Mucosa of descending colon (tissue), 3 donors: ENCODE measurements around the gene SCARB1. TPM values are rescaled to one million over a fixed set of nuclear protein-coding genes. Genes with fewer than 3 reads are reported as not detected.

Source experiments
- ATAC-seq: fragments of 200-7000 bp; cut with Tn5 transposase; one replicate; pipeline ENCODE4 v1.9.1; 2020; ENCODE audit warnings: mild to moderate bottlenecking, moderate library complexity
- DNase-seq, 3 donors: peaks; one replicate each; pipeline ENCODE4 v3.0.0-alpha.2; 2020
- H3K36me3 ChIP-seq: fragments of 200-600 bp; one replicate; pipeline ENCODE4 v1.8.0; 2021; ENCODE audit warnings: low read depth, mild to moderate bottlenecking
- H3K4me1 ChIP-seq: fragments of 200-600 bp; one replicate; pipeline ENCODE4 v1.8.0; 2021; ENCODE audit warnings: low read depth, mild to moderate bottlenecking
- H3K4me3 ChIP-seq: fragments of 200-600 bp; one replicate; pipeline ENCODE4 v1.8.0; 2021; ENCODE audit warnings: mild to moderate bottlenecking
- H3K9me3 ChIP-seq: fragments of 200-600 bp; one replicate; pipeline ENCODE4 v1.8.0; 2021; ENCODE audit warnings: mild to moderate bottlenecking
- intact Hi-C, 2 donors: fragments of 100-400 bp; cut with DNase I in 1 of 2; cut with micrococcal nuclease in 1 of 2; formaldehyde crosslinking; loops; one replicate each; pipeline versions ENCODE4 v1.11.0 to v1.11.1; 2022; cut with DNase I, micrococcal nuclease
- total RNA-seq, 3 donors: library from RNA; stranded (reverse); fragmentation: NEBNext Ultra II Directional in 2 of 3; extraction: Animal tissue kit (Norgen Biotek cat#: 25700) in 2 of 3; gene quantifications; one replicate each; pipeline versions ENCODE4 v1.2.1 to v1.2.4, GENCODE V29; 2021 to 2023
- TF ChIP-seq, protein P1 (sequence below): fragments of 200-600 bp; IDR thresholded peaks from one replicate; pipeline ENCODE4 v1.8.0; 2022; ENCODE audit warnings: antibody characterized with exemption, mild to moderate bottlenecking
- donor health status: DM: no; HTN: no; CAD: no; lungs with moderate emphysema.
- donor health status: DM: no; HTN: no; CAD: no.
- donor health status: DM: no; HTN: yes; CAD: no.

SCARB1 gene
- total RNA-seq, 3 donors from 2014 or later, result 23.0 to 55.1 (median 31.2) TPM

- no peaks in the 10 kb centered on the region for H3K36me3 ChIP-seq
- intact Hi-C loops, result no loop called here
- DNase-seq (no peak), ATAC-seq (no peak)
- TF ChIP-seq, protein P1, sequence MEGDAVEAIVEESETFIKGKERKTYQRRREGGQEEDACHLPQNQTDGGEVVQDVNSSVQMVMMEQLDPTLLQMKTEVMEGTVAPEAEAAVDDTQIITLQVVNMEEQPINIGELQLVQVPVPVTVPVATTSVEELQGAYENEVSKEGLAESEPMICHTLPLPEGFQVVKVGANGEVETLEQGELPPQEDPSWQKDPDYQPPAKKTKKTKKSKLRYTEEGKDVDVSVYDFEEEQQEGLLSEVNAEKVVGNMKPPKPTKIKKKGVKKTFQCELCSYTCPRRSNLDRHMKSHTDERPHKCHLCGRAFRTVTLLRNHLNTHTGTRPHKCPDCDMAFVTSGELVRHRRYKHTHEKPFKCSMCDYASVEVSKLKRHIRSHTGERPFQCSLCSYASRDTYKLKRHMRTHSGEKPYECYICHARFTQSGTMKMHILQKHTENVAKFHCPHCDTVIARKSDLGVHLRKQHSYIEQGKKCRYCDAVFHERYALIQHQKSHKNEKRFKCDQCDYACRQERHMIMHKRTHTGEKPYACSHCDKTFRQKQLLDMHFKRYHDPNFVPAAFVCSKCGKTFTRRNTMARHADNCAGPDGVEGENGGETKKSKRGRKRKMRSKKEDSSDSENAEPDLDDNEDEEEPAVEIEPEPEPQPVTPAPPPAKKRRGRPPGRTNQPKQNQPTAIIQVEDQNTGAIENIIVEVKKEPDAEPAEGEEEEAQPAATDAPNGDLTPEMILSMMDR, result no peak
- H3K4me1 ChIP-seq, result peaks cover 20% of the 10 kb centered on the region
- H3K9me3 ChIP-seq, result no peaks in the 10 kb centered on the region
- H3K4me3 ChIP-seq, result no peak overlapping the region
Observed at GRCh38 chr12:124832856-124833255, 30.8 kb downstream of the SCARB1 start.

DNA sequence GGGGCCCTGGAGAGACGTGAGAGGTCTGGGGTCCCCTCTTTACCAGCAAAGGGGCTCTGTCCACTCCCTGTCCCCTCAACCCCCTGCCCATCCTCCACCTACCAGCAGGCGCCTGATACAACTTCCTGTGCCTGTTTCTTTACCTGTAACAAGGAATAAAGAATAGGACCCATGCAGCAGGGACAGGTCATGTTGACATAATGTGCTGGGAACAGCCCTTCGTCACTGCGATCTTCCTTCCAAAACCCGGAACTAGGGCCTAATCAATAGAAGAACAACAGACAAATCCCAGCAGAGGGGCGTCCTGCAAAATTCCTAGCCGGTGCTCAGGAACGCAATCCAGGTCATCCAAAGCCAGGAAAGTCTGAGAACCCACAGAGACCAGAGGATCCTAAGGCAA lies 32.1 kb downstream of the SCARB1 start:
- DNase-seq, result no peak
- Histone ChIP-seq H3K4me1 (peaks cover 12% of the 10 kb centered on the region), H3K4me3 (no peak overlapping the region), H3K9me3 (no peaks in the 10 kb centered on the region), H3K36me3 (no peaks in the 10 kb centered on the region)
- no peak for ATAC-seq
- TF ChIP-seq, protein P1, result no peak
- intact Hi-C loops, result no loop called here

GRCh38 chr12:124830306-124830705 lies 33.4 kb downstream of the SCARB1 start:
- Histone ChIP-seq H3K36me3 (no peaks in the 10 kb centered on the region), H3K4me3 (no peak overlapping the region), H3K9me3 (no peaks in the 10 kb centered on the region), H3K4me1 (peaks cover 12% of the 10 kb centered on the region)
- TF ChIP-seq, protein P1, result no peak
- intact Hi-C loops, result no loop called here
- no peak for DNase-seq
- no peak for ATAC-seq

DNA sequence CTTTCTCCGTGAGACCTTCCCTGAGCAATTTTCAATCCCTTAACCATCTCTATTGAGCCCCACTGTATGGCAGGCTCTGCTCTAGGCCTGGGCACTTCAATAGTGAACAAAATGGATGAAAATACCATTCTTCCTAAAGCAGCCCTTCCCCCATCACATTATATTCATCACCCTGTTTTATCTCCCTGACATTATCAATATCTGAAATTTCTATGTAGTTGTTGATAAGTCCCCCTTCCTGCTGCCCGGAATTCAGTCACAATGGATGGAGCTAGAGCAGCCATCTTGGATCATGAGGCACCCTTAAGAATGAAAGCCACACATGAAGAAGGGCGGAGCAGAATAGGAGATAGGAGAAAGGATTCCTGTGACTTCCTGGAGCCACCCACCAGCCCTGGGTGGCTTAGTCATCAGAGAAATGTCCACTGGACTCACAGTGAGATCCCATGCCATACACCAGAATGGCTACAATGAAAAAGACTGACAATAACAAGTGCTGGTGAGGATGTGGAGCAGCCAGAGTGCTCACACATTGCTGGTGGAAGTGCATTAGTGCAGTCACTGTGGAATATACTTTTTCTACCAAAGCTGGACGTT lies 33.9 kb downstream of the SCARB1 start:
- Histone ChIP-seq H3K4me1 (peaks cover 12% of the 10 kb centered on the region), H3K36me3 (no peaks in the 10 kb centered on the region), H3K9me3 (no peaks in the 10 kb centered on the region), H3K4me3 (no peak overlapping the region)
- DNase-seq (no peak), ATAC-seq (peak; percentile 46)
- intact Hi-C loops, result no loop called here
- TF ChIP-seq, protein P1, result no peak

GRCh38 chr12:124829008-124829707 lies 34.5 kb downstream of the SCARB1 start:
- TF ChIP-seq, protein P1, result no peak
- DNase-seq (no peak), ATAC-seq (peak; percentile 59)
- H3K4me3 ChIP-seq, result no peak overlapping the region
- intact Hi-C loops, result no loop called here
- peaks cover 12% of the 10 kb centered on the region for H3K4me1 ChIP-seq
- H3K9me3 ChIP-seq, result no peaks in the 10 kb centered on the region
- H3K36me3 ChIP-seq, result no peaks in the 10 kb centered on the region
